ENCODE data around the gene SERPINB8.

DNA sequence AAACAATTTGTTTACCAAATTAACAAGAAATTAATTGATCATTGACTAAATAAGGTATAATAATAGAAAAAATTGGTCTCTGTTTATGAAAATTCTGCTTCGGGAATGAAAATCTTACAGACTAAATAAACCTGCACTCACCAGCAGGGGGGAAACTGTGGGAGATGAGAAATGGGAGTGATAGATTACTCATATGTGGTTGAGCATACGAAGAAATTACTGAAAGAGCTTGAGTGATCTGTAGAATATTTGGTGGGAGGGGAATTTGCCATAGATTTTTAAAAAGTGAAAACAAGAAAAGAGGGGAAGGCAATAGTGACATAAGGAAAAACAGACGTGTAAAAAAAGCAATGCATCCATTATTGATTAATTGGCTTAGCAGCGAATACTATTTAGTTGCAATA, 18.6 kb upstream of the SERPINB8 start:
- TF ChIP-seq, protein P1, sequence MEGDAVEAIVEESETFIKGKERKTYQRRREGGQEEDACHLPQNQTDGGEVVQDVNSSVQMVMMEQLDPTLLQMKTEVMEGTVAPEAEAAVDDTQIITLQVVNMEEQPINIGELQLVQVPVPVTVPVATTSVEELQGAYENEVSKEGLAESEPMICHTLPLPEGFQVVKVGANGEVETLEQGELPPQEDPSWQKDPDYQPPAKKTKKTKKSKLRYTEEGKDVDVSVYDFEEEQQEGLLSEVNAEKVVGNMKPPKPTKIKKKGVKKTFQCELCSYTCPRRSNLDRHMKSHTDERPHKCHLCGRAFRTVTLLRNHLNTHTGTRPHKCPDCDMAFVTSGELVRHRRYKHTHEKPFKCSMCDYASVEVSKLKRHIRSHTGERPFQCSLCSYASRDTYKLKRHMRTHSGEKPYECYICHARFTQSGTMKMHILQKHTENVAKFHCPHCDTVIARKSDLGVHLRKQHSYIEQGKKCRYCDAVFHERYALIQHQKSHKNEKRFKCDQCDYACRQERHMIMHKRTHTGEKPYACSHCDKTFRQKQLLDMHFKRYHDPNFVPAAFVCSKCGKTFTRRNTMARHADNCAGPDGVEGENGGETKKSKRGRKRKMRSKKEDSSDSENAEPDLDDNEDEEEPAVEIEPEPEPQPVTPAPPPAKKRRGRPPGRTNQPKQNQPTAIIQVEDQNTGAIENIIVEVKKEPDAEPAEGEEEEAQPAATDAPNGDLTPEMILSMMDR (IDR thresholded peaks at IDR 0.05; ENCODE audit: low read depth, low read length, poor library complexity, severe bottlenecking) = no peak
- no peak for TF ChIP-seq EZH2phosphoT487 (IDR thresholded peaks at IDR 0.05; ENCODE audit: borderline replicate concordance, low read length)

Data from DOHH2 (cell line).